ENCODE data around the gene ZNF557.
"Not testable (repeated sequence)": the region's sequence is repeated elsewhere in the genome, so short reads cannot be mapped to it uniquely, and the experiment has no call there.

- TF ChIP-seq, protein P1, sequence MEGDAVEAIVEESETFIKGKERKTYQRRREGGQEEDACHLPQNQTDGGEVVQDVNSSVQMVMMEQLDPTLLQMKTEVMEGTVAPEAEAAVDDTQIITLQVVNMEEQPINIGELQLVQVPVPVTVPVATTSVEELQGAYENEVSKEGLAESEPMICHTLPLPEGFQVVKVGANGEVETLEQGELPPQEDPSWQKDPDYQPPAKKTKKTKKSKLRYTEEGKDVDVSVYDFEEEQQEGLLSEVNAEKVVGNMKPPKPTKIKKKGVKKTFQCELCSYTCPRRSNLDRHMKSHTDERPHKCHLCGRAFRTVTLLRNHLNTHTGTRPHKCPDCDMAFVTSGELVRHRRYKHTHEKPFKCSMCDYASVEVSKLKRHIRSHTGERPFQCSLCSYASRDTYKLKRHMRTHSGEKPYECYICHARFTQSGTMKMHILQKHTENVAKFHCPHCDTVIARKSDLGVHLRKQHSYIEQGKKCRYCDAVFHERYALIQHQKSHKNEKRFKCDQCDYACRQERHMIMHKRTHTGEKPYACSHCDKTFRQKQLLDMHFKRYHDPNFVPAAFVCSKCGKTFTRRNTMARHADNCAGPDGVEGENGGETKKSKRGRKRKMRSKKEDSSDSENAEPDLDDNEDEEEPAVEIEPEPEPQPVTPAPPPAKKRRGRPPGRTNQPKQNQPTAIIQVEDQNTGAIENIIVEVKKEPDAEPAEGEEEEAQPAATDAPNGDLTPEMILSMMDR (IDR thresholded peaks at IDR 0.05 in 4 of 5, conservative IDR thresholded peaks at IDR 0.05 in 1 of 5): not testable (repeated sequence)
- not testable (repeated sequence) for TF ChIP-seq POLR2A (IDR thresholded peaks at IDR 0.05)
Observed at GRCh38 chr19:7049021-7049420, 20.5 kb upstream of the ZNF557 start, which contains the start of gene MBD3L2.

All from gastrocnemius medialis (tissue), 4 donors.